ENCODE data around the gene FSTL5. TPM values are rescaled to one million over a fixed set of nuclear protein-coding genes. Genes with fewer than 3 reads are reported as not detected.
"Not testable (repeated sequence)": the region's sequence is repeated elsewhere in the genome, so short reads cannot be mapped to it uniquely, and the experiment has no call there.

Gene FSTL5
- under 1 TPM in 2 of 4 donors, not detected in 2; 0.19 to 0.36 TPM for polyA plus RNA-seq
- long read RNA-seq, donor 1, full-length matches to known transcripts: 1 of 1 reads
- long read RNA-seq, donor 1, partial matches to known transcripts: 0 of 1 reads
- long read RNA-seq, donor 1, other reads (novel, unspliced or antisense): 0 of 1 reads
- long read RNA-seq, donor 2: 0 reads
- long read RNA-seq, donor 3: 0 reads
- long read RNA-seq, donor 4: 0 reads
- long read RNA-seq, donor 5: 0 reads
- long read RNA-seq, donor 6: 0 reads
- long read RNA-seq, donor 7: 0 reads
- long read RNA-seq, donor 8, partial matches to known transcripts: 0 of 1 reads
- long read RNA-seq, donor 8, other reads (novel, unspliced or antisense): 0 of 1 reads
- long read RNA-seq, donor 9: 0 reads
- long read RNA-seq, donor 10, partial matches to known transcripts: 0 of 1 reads
- long read RNA-seq, donor 10, other reads (novel, unspliced or antisense): 0 of 1 reads

- Histone ChIP-seq H3K4me3 (ENCODE audit: low read depth in 1 of 3, low read length in 3 of 3) (peak within 1 kb of the TSS in 1 of 3 donors; percentile 39), H3K36me3 (ENCODE audit: control insufficient read depth in 3 of 3, insufficient read depth in 2 of 3, low read depth in 1 of 3, low read length in 3 of 3) (no peaks in the 10 kb centered on the region), H3K4me1 (ENCODE audit: control insufficient read depth in 3 of 3, insufficient read depth in 2 of 3, low read depth in 1 of 3, low read length in 2 of 3) (no peaks in the 10 kb centered on the region), H3K27me3 (ENCODE audit: control insufficient read depth in 3 of 3, insufficient read depth in 3 of 3, low read length in 3 of 3) (peaks cover 0 to 8% (median 0%) of the 10 kb centered on the region in 3 donors), H3K27ac (ENCODE audit: low read depth in 1 of 3, low read length in 2 of 3) (no peak within 1 kb of the TSS), H3K9me3 (ENCODE audit: control insufficient read depth in 2 of 2, insufficient read depth in 1 of 2, low read depth in 1 of 2, low read length in 1 of 2) (no peaks in the 10 kb centered on the region)
- WGBS, 3 donors: 4 to 11% (median 7%) methylated on average over 39 of the region's 39 CpGs
- DNase-seq: peak; percentile 12 to 61
- no peak for FAIRE-seq
Measured at GRCh38 chr4:162163892-162164759, at the start of gene FSTL5. Gene FSTL5 (minus strand): TSS chr4:162164000. CDS start chr4:162111396, 52,604 bp downstream.

- WGBS, 3 donors: 78 to 87% (median 86%) methylated on average over 2 of the region's 2 CpGs
- Histone ChIP-seq H3K27ac (ENCODE audit: low read depth in 1 of 3, low read length in 2 of 3) (no peak overlapping the region), H3K9me3 (ENCODE audit: control insufficient read depth in 2 of 2, insufficient read depth in 1 of 2, low read depth in 1 of 2, low read length in 1 of 2) (no peaks in the 10 kb centered on the region), H3K4me1 (ENCODE audit: control insufficient read depth in 3 of 3, insufficient read depth in 2 of 3, low read depth in 1 of 3, low read length in 2 of 3) (no peaks in the 10 kb centered on the region), H3K27me3 (ENCODE audit: control insufficient read depth in 3 of 3, insufficient read depth in 3 of 3, low read length in 3 of 3) (no peaks in the 10 kb centered on the region), H3K36me3 (ENCODE audit: control insufficient read depth in 3 of 3, insufficient read depth in 2 of 3, low read depth in 1 of 3, low read length in 3 of 3) (no peaks in the 10 kb centered on the region), H3K4me3 (ENCODE audit: low read depth in 1 of 3, low read length in 3 of 3) (no peak overlapping the region)
- FAIRE-seq (no peak), DNase-seq (no peak)
Measured at GRCh38 chr4:162209706-162210105, 45.9 kb upstream of the FSTL5 start.

GRCh38 chr4:162203478-162203877 is 39.7 kb upstream of the FSTL5 start:
- 95% methylated on average over 13 to 32 of the region's 32 CpGs for WGBS, 3 donors
- not testable (repeated sequence) for H3K27me3 ChIP-seq (ENCODE audit: control insufficient read depth in 3 of 3, insufficient read depth in 3 of 3, low read length in 3 of 3); DNase-seq; H3K36me3 ChIP-seq (ENCODE audit: control insufficient read depth in 3 of 3, insufficient read depth in 2 of 3, low read depth in 1 of 3, low read length in 3 of 3); H3K9me3 ChIP-seq (ENCODE audit: control insufficient read depth in 2 of 2, insufficient read depth in 1 of 2, low read depth in 1 of 2, low read length in 1 of 2); H3K4me1 ChIP-seq (ENCODE audit: control insufficient read depth in 3 of 3, insufficient read depth in 2 of 3, low read depth in 1 of 3, low read length in 2 of 3); FAIRE-seq; H3K27ac ChIP-seq (ENCODE audit: low read depth in 1 of 3, low read length in 2 of 3); H3K4me3 ChIP-seq (ENCODE audit: low read depth in 1 of 3, low read length in 3 of 3)

GRCh38 chr4:162201673-162202072 is 37.9 kb upstream of the FSTL5 start:
- no peaks in the 10 kb centered on the region for H3K9me3 ChIP-seq (ENCODE audit: control insufficient read depth in 2 of 2, insufficient read depth in 1 of 2, low read depth in 1 of 2, low read length in 1 of 2)
- H3K27ac ChIP-seq (ENCODE audit: low read depth in 1 of 3, low read length in 2 of 3): no peak overlapping the region
- FAIRE-seq (no peak), DNase-seq (no peak)
- 77 to 82% (median 81%) methylated on average over 2 of the region's 2 CpGs for WGBS, 3 donors
- H3K36me3 ChIP-seq (ENCODE audit: control insufficient read depth in 3 of 3, insufficient read depth in 2 of 3, low read depth in 1 of 3, low read length in 3 of 3): no peaks in the 10 kb centered on the region
- H3K27me3 ChIP-seq (ENCODE audit: control insufficient read depth in 3 of 3, insufficient read depth in 3 of 3, low read length in 3 of 3): no peaks in the 10 kb centered on the region
- H3K4me3 ChIP-seq (ENCODE audit: low read depth in 1 of 3, low read length in 3 of 3): no peak overlapping the region
- no peaks in the 10 kb centered on the region for H3K4me1 ChIP-seq (ENCODE audit: control insufficient read depth in 3 of 3, insufficient read depth in 2 of 3, low read depth in 1 of 3, low read length in 2 of 3)

- H3K4me3 ChIP-seq (ENCODE audit: low read depth in 1 of 3, low read length in 3 of 3): no peak overlapping the region
- H3K9me3 ChIP-seq (ENCODE audit: control insufficient read depth in 2 of 2, insufficient read depth in 1 of 2, low read depth in 1 of 2, low read length in 1 of 2): no peaks in the 10 kb centered on the region
- H3K36me3 ChIP-seq (ENCODE audit: control insufficient read depth in 3 of 3, insufficient read depth in 2 of 3, low read depth in 1 of 3, low read length in 3 of 3): no peaks in the 10 kb centered on the region
- no peaks in the 10 kb centered on the region for H3K4me1 ChIP-seq (ENCODE audit: control insufficient read depth in 3 of 3, insufficient read depth in 2 of 3, low read depth in 1 of 3, low read length in 2 of 3)
- no peak overlapping the region for H3K27ac ChIP-seq (ENCODE audit: low read depth in 1 of 3, low read length in 2 of 3)
- H3K27me3 ChIP-seq (ENCODE audit: control insufficient read depth in 3 of 3, insufficient read depth in 3 of 3, low read length in 3 of 3): no peaks in the 10 kb centered on the region
- FAIRE-seq (no peak), DNase-seq (no peak)
- WGBS, 3 donors: 47 to 56% (median 49%) methylated on average over 3 of the region's 3 CpGs
Measured at GRCh38 chr4:162170509-162170908, 6.7 kb upstream of the FSTL5 start.

GRCh38 chr4:162164906-162165510 is 1.2 kb upstream of the FSTL5 start:
- Histone ChIP-seq H3K27me3 (ENCODE audit: control insufficient read depth in 3 of 3, insufficient read depth in 3 of 3, low read length in 3 of 3) (peaks cover 0 to 8% (median 0%) of the 10 kb centered on the region in 3 donors), H3K4me3 (ENCODE audit: low read depth in 1 of 3, low read length in 3 of 3) (no peak overlapping the region), H3K4me1 (ENCODE audit: control insufficient read depth in 3 of 3, insufficient read depth in 2 of 3, low read depth in 1 of 3, low read length in 2 of 3) (no peaks in the 10 kb centered on the region), H3K36me3 (ENCODE audit: control insufficient read depth in 3 of 3, insufficient read depth in 2 of 3, low read depth in 1 of 3, low read length in 3 of 3) (no peaks in the 10 kb centered on the region), H3K27ac (ENCODE audit: low read depth in 1 of 3, low read length in 2 of 3) (no peak overlapping the region), H3K9me3 (ENCODE audit: control insufficient read depth in 2 of 2, insufficient read depth in 1 of 2, low read depth in 1 of 2, low read length in 1 of 2) (no peaks in the 10 kb centered on the region)
- DNase-seq (no peak), FAIRE-seq (no peak)

- H3K27me3 ChIP-seq (ENCODE audit: control insufficient read depth in 3 of 3, insufficient read depth in 3 of 3, low read length in 3 of 3): peaks cover 0 to 8% (median 0%) of the 10 kb centered on the region in 3 donors
- H3K4me3 ChIP-seq (ENCODE audit: low read depth in 1 of 3, low read length in 3 of 3): no peak overlapping the region
- H3K4me1 ChIP-seq (ENCODE audit: control insufficient read depth in 3 of 3, insufficient read depth in 2 of 3, low read depth in 1 of 3, low read length in 2 of 3): no peaks in the 10 kb centered on the region
- WGBS, 3 donors: 46 to 63% (median 51%) methylated on average over 2 of the region's 2 CpGs
- H3K36me3 ChIP-seq (ENCODE audit: control insufficient read depth in 3 of 3, insufficient read depth in 2 of 3, low read depth in 1 of 3, low read length in 3 of 3): no peaks in the 10 kb centered on the region
- H3K9me3 ChIP-seq (ENCODE audit: control insufficient read depth in 2 of 2, insufficient read depth in 1 of 2, low read depth in 1 of 2, low read length in 1 of 2): no peaks in the 10 kb centered on the region
- DNase-seq (no peak), FAIRE-seq (no peak)
- no peak overlapping the region for H3K27ac ChIP-seq (ENCODE audit: low read depth in 1 of 3, low read length in 2 of 3)
Measured at GRCh38 chr4:162162672-162163071, 1.1 kb downstream of the FSTL5 start.

- DNase-seq (no peak), FAIRE-seq (no peak)
- Histone ChIP-seq H3K27me3 (ENCODE audit: control insufficient read depth in 3 of 3, insufficient read depth in 3 of 3, low read length in 3 of 3) (no peaks in the 10 kb centered on the region), H3K27ac (ENCODE audit: low read depth in 1 of 3, low read length in 2 of 3) (no peak overlapping the region), H3K4me1 (ENCODE audit: control insufficient read depth in 3 of 3, insufficient read depth in 2 of 3, low read depth in 1 of 3, low read length in 2 of 3) (no peaks in the 10 kb centered on the region), H3K36me3 (ENCODE audit: control insufficient read depth in 3 of 3, insufficient read depth in 2 of 3, low read depth in 1 of 3, low read length in 3 of 3) (no peaks in the 10 kb centered on the region), H3K9me3 (ENCODE audit: control insufficient read depth in 2 of 2, insufficient read depth in 1 of 2, low read depth in 1 of 2, low read length in 1 of 2) (no peaks in the 10 kb centered on the region), H3K4me3 (ENCODE audit: low read depth in 1 of 3, low read length in 3 of 3) (no peak overlapping the region)
- WGBS, 3 donors: 72 to 78% (median 75%) methylated on average over 2 of the region's 2 CpGs
Measured at GRCh38 chr4:162157241-162157640, 6.6 kb downstream of the FSTL5 start.
